Fibroblast of peridontal ligament (primary cell): Measurements from ENCODE around the gene PPP3CB.

Experiments used
- DNase-seq: peaks from one replicate; pipeline ENCODE4 v3.0.0-alpha.2; 2010; ENCODE audit errors: extremely low read depth

Gene PPP3CB

GRCh38 chr10:73495884-73496674 lies at the start of gene PPP3CB:
PPP3CB (minus strand) TSS chr10:73496024; CDS start chr10:73495889, 135 bp downstream.
- peak; percentile 96 for DNase-seq

GRCh38 chr10:73545357-73545756 lies 49.5 kb upstream of the PPP3CB start:
- no peak for DNase-seq

- DNase-seq = no peak
These were observed 41.9 kb upstream of the PPP3CB start for GRCh38 chr10:73537709-73538108.

- no peak for DNase-seq
These were observed 41.5 kb upstream of the PPP3CB start for GRCh38 chr10:73537288-73537687.

- no peak for DNase-seq
These were observed 39.0 kb upstream of the PPP3CB start for GRCh38 chr10:73534857-73535256.

- DNase-seq = peak; percentile 85
These were observed 33.4 kb upstream of the PPP3CB start for GRCh38 chr10:73529089-73529832.

GRCh38 chr10:73522263-73522662 lies 26.4 kb upstream of the PPP3CB start:
- no peak for DNase-seq

- no peak for DNase-seq
These were observed 23.5 kb upstream of the PPP3CB start for GRCh38 chr10:73519336-73519735.

GRCh38 chr10:73517166-73517888 lies 21.5 kb upstream of the PPP3CB start:
- no peak for DNase-seq

GRCh38 chr10:73512207-73512743 lies 16.5 kb upstream of the PPP3CB start:
- DNase-seq = no peak

GRCh38 chr10:73509695-73510094 lies 13.9 kb upstream of the PPP3CB start:
- DNase-seq = no peak

GRCh38 chr10:73506491-73506890 lies 10.7 kb upstream of the PPP3CB start:
- peak; percentile 72 for DNase-seq

- no peak for DNase-seq
These were observed 10.2 kb upstream of the PPP3CB start for GRCh38 chr10:73506074-73506473.

GRCh38 chr10:73503037-73503436 lies 7.2 kb upstream of the PPP3CB start:
- no peak for DNase-seq

- DNase-seq = no peak
These were observed 5.8 kb upstream of the PPP3CB start for GRCh38 chr10:73501651-73502050.

- DNase-seq = no peak
These were observed 1.8 kb upstream of the PPP3CB start for GRCh38 chr10:73497623-73498022.

GRCh38 chr10:73495226-73495883 lies 469 bp downstream of the PPP3CB start:
- peak; percentile 64 for DNase-seq

GRCh38 chr10:73494877-73495225 lies 973 bp downstream of the PPP3CB start:
- peak; percentile 29 for DNase-seq

GRCh38 chr10:73494213-73494612 lies 1.6 kb downstream of the PPP3CB start:
- no peak for DNase-seq

- DNase-seq = peak; percentile 52
These were observed 2.0 kb downstream of the PPP3CB start for GRCh38 chr10:73493781-73494180.

GRCh38 chr10:73486601-73487000 lies 9.2 kb downstream of the PPP3CB start:
- DNase-seq = no peak

- no peak for DNase-seq
These were observed 10.5 kb downstream of the PPP3CB start for GRCh38 chr10:73485320-73485719.
